H1 (cell line): Measurements from ENCODE around the gene HADHA. TPM values are rescaled to one million over a fixed set of nuclear protein-coding genes. Genes with fewer than 3 reads are reported as not detected.

Experiments
- BACH1 ChIP-seq: IDR thresholded peaks from 2 replicates; pipeline ENCODE4 v1.6.1; 2012; ENCODE audit warnings: low read length, improper control_type of control experiment
- E2F6 ChIP-seq: IDR thresholded peaks from 2 replicates; pipeline ENCODE4 v1.6.1; 2012; ENCODE audit warnings: inconsistent platforms
- MAX ChIP-seq: IDR thresholded peaks from 2 replicates; pipeline ENCODE4 v1.6.1; 2012; ENCODE audit warnings: inconsistent platforms
- polyA plus RNA-seq, 7 experiments: library from polyadenylated mRNA; depleted of rRNA in 3 of 7; stranded (reverse) in 5 of 7; unstranded in 2 of 7; fragments of >200 nt in 5 of 7; fragments of 200-250 nt in 2 of 7; gene quantifications; 1 replicate in 5 of 7; 2 replicates in 1 of 7; 4 replicates in 1 of 7; pipeline versions ENCODE4 v1.2.1 to v1.2.3, GENCODE V29; 2011 to 2013; ENCODE audit warnings: missing spikeins in 2 of 7, mixed read lengths in 2 of 7
- total RNA-seq: library from RNA; stranded (reverse); fragmentation: NEBNext Ultra II Directional; extraction: Animal tissue kit (Norgen Biotek cat#: 25700); gene quantifications from 2 replicates; pipeline ENCODE4 v1.2.1, GENCODE V29; 2021

Gene HADHA
- total and polyA plus RNA-seq, 2 of the 8 experiments (the other 6 are each of a cell fraction or from before 2014, with no cell fraction given) = 64.6 to 131 TPM

GRCh38 chr2:26178746-26179436, 65.5 kb downstream of the HADHA start (continued):
- TF ChIP-seq E2F6 (no peak), MAX (0 out of 2 replicates have a peak, but pooled peaks have one; percentile 15), BACH1 (peak; percentile 2; the same call in 1 of the 2 replicates)
- TF ChIP-seq, all 59 proteins: peak for 7
